SIG-M5 treated with dmso at 0.1 percent for 504 hours (cell line): ENCODE results near the gene ARID1B.

Experiments used
- DNase-seq: peaks from one replicate; lab custom pipeline; 2025; ENCODE audit not compliant: unreplicated experiment; lab: John Stamatoyannopoulos, UW

Gene ARID1B

DNA sequence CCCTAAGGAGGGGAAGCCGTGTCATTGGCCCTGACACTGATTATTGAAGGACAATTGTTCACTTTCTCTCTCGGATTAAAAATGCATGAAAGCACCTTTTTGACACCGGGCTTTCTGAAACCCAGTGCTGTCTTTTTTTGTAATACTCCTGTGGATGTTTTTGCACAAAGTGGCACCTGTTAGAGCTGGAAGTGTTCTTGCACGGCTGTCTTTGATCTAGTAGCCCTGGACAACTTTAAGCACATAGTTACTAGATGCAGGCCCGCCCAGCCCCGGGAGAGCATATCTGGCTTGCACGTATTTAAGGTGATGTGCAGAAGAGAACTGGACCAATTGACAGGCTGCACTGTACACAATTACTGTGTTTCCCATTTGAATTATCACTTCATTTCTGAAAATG lies 72.6 kb downstream of the ARID1B start:
- DNase-seq: no peak

DNA sequence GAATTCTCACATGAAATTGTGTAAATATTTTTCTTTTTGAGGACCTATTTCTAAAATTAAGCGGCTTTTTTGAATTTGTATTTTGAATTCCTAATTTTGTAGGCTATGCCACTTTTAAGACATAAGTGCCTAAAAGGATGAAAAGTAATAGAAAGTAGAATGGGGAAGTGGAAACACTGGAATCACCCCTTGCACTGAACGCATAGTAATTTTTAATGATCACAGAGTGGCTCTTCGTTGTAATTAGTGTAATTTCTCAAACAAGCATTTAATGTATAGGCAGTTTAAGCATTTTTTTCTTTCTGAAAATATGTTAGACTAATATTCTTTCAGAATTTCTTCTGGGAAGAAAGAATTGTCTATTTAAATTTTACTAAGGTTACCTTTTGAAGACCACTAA lies 73.2 kb downstream of the ARID1B start:
- DNase-seq: no peak

DNA sequence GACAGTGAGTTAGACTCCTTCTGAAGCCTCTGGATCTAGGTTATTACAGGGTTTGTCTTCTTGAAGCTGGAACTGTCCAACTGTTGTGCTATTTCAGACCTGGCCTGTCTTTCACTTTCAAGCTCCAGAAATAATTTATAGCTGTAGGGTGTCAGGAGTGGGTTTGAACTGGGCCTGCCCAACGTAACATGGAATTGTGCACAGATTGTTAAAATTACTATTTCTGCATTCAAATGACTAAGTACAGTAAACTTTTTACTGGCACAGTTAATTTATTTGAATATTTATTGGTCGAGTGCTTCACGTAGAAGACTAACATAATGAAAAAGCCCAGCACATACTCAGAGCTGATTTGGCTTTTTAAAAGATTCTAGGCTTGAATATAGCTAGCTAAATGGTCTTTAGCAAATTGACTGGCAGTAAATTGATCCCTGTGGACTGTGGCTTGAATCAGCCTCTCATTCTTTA lies 74.3 kb downstream of the ARID1B start:
- DNase-seq: no peak

DNA sequence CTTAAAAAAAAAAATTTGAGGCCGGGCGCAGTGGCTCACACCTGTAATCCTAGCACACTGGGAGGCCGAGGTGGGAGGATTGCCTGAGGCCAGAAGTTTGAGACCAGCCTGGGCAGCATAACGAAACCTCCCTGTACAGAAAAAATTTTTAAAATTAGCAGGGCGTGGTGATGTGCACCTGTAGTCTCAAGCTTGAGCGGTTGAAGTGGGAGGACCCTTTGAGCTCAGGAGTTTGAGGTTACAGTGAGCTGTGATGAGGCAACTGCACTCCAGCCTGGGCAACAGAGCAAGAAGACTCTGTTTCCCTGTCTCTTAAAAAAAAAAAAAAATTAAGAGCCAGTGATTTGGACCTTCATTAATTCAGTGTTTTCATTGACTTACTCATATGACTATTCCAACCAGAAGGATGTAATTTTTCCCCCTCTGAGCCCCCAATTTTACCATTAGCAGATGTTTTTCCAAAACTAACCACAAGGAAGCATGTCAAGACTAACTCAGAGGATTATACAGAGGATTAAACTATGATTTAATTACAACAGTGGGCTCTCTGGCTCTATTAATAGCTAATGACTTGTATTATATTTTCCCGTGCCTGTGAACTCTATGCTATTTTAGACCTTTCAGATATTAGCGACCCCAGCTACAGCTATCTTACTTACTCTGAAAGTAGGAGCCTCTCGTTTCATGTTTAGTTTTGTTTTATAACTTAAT lies 75.1 kb downstream of the ARID1B start:
- DNase-seq: no peak

DNA sequence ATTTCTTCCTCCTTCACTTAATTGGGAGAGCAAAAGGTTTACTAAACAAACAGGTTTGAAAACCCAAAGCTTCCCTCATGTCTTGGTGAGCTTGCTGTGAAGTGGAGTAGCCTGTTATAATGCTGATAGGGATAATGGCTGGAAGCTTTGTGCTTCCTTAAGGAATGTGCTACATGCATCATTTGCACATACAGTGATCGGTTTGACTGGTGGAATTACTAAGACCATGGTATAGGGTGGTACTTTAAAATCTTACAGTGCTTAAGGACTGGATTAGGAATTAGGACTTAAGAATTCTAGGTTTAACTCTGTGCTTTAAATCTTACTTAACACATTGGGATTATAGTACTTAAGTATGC lies 75.7 kb downstream of the ARID1B start:
- DNase-seq: no peak

DNA sequence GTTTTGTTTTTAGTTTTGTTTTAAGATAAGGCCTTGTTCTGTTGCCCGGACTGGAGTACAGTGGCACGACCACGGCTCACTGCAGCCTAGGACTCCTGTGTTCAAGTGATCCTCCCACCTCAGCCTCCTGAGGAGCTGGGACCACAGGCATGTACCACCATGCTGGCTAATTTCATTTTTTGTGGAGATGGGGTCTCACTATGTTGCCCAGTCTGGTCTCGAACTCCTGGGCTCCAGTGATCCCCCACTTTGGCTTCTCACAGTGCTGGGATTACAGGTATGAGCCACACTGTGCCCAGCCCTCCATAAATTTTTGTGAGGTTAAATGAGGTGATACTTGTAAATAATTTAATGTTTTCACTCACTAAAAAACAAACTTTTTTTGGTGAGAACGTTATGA lies 76.6 kb downstream of the ARID1B start:
- no peak for DNase-seq

DNA sequence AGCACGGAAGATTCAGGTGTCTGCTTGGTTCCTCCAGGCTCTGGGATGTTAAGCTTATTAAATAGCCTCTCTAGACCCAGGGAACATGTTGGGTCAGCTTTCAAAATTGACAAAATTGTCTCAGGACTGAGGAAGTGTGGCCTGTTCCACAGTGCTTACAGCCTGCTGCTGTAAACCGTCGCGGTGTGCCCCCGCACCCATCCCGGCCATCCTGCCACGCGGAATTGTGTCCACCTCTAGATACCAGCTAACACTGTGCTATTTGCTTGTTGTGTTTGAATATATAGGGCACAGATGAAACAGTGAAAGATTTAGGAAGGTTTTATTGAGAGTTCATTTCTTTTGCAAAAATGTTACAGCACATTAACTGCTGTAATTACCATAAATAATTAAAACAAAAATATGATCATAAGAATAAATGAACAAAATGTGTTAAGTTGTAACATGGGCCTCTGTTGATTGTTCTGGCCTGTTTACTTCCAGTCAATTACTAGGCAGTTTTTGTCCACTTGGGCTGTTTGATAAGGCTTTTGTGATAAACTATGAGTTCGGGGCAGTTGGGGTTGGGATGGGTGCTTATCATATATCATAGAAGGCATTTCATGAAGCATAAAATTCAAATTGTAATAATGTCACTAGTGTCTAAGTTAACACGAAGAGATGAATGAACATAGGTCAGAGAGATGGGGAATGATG lies 77.4 kb downstream of the ARID1B start:
- DNase-seq: no peak

DNA sequence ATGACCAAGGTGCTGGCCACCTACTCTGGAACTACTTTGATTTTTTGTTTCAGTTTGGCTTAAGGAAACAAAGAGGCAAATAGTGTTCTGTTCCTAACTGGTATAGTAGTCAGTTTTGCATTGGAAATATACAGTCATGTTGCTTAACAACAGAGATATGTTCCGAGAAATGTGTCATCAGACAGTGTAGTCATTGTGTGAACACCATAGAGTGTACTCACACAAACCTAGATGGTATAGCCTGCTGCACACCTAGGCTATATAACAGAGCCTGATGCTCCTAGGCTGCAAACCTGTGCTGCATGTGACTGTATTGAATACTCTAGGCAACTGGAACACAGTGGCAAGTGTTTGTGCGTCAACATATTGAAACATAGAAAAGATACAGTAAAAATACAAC lies 80.4 kb downstream of the ARID1B start:
- DNase-seq: no peak

DNA sequence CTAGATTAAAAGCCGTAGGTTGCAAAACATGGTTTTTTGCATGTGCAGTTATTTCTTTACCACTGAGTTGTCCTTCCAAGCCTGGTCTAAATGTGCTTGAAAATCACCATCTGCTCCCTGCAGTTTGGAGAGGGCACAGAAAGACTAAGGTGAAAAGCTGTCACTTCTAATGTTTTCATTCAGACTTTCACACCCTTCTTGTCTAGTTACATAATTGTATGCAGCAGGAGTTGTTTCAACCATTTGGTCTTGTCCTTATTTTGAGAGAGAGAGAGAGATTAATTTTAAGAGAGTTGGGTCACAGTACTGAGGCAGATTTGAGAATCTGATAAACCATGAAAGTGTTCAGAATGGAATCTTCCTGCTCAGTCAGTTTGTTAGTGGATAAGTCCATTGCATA lies 82.5 kb downstream of the ARID1B start:
- DNase-seq: no peak

DNA sequence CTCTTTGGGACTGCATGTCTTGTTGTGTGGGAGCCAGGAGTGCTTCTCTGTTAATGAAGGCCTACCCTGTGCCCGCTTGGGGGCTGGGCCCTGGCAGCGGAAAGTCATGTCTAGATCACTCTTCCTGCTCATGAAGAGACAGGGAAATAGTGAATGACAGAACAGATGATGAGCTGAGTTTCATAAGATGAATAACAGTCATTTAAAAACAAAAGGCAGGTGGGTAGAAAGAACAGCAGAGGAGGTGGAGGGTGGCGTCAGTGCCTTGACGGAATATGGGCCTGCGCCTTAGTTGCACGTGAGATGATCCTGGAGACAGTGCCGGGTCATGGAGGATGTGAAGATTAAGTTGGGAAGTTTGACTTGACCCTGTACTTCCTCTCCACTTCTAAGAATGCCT lies 85.5 kb downstream of the ARID1B start:
- DNase-seq: no peak

DNA sequence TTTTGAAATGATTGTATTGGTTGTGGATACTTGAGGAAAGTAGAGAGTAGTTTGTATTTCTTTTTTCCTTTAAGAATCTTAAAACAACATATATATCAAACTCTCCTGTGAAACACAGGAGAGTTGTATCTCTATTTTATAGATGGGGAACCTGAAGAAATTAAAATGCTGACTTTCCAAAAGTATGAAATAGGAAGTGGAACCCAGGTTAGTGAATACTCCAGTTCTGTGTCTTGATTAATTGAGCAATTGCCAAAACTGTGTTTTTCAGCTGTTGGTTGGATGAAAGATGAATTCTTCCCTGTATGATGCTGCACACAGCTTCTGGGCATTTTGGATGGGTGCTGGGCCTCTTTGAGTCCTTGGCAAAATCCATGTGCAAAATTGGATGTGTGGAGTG lies 86.3 kb downstream of the ARID1B start:
- no peak for DNase-seq

DNA sequence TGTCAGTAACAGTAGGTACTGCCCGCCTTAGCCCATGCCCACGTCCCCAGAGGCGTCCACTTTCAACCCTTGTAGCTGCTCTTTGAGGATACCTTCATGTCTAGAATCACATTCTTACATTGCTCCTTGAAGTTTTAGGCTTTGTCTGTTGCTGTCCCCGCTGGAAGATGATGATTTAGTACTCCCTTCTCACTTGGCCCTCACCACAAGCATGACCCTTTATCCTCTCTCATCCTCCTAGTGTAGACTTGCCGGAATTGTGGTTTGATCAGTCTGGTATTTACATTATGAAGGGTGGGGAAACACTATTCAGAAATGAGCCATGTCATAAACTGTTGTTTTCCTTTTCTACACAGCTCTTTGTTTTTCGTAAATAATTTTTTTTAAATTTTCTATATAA lies 87.4 kb downstream of the ARID1B start:
- no peak for DNase-seq

DNA sequence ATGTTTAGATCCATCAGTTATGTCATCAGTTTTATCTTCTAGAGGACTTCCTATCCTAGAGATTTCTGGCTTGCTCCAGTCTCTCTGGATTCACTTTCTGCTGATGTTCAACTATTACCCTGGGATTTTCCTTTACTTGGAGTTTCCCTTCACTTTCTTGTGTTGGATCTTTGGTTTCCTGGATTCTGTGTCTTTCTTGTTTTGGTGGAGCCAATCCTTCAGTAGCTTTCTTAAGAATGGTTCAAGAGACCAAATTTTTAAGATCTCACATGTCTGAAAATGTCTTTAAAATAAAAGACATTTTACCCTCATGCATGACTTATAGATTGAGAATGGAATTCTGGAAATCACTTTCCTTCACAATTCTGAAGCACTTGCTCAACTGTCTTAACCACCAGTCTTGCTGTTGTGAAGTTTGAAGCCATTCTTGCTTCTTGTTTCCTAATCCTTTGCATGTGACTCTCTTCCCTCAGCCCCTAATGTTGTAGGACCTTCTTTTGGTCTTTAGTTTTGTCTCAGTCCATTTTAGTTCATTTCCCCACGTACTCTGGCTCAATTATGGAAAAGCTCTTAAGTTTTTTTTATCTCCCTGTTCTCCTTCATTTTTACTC lies 87.9 kb downstream of the ARID1B start:
- no peak for DNase-seq

DNA sequence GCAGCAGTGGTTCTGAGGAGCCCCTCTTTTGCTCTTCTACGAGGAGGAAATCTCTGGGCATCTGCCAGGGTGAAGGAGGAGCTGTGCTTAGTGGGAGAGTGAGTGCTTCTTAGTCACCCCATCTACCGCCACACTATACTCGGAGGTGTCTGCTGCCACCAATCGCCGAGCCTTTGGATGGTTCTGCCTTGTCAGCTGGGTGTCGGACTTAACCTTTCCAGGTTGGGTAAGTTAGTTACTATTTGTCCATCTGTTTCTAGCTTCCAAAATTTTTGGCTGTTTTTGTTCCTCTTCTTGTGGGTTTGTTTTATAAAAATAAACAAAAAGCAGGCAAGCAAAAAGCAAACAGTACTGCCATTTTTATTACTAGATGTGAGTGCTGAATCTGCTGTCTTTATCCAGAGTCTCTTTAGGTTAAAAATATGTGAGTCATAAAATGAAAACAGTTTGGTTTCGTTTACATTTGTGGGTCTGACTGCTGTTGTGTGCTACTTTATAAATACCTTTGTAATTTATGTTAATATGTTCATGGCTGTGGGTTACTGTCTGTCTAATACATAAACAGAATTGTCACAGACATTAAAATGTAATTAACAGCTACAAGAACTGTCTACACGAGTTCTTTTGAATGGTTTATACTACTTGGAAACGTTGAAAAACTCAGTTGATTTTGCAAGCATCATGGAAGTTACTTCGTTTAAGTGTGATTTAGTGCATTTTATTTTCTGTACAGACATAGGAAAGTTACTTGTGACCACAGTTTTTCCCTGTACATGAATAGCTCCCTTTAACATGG lies 89.2 kb downstream of the ARID1B start:
- no peak for DNase-seq

DNA sequence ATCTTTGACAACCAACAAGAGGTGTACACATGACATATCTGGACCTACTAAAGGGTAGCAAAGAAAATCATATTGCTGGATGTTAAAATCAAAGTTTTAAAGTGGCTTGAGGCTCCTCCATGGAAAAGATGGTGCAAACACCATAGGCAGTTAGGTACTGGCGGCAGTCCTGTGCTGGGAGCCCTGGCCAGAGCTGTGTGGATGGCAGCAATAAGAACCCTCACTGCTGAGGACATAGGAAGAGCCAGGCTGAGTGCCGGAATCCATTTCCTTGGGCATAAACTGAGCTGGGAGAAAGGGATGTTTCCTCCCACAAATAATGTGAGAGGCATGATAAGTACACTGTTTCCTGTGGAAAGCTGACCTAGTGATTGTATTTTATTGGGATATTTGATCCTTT lies 89.9 kb downstream of the ARID1B start:
- DNase-seq: no peak

DNA sequence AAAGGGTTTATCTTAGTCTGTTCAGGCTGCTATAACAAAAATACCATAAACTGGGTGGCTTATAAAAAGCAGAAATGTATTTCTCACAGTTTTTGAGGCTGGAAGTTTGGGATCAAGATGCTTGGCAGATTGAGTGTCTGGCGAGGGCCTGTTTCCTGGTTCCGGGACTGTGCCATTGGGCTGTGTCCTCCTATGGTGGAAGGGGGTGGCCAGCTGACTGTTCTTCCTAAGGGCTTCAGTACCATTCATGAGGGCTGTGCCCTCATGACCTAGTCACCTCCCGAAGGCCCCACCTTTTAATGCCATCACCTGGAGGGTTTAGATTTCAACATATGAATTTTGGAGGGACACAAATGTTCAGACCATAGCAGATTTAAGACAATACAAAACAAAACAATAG lies 91.2 kb downstream of the ARID1B start:
- DNase-seq: no peak

DNA sequence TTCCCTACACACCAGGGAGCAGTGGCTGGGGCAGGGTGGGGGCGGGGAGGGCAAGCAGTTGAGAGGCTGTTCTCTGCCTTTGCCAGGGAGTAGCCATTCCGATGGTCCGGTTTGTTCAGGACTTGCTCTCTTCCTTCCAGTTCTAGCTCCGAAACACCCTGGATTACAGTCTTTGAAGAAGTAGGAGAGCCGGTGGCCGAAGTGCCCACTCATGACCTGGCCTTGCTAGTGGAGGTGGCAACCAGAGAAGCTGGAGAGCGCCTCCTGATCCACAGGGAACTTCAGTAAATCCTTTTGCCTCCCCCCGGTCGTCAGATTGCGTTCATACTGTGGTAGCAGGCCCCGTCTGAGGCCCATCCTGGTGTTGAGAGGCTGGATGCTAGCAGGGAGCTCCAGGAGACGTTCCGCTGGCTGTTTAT lies 92.8 kb downstream of the ARID1B start:
- DNase-seq: no peak

DNA sequence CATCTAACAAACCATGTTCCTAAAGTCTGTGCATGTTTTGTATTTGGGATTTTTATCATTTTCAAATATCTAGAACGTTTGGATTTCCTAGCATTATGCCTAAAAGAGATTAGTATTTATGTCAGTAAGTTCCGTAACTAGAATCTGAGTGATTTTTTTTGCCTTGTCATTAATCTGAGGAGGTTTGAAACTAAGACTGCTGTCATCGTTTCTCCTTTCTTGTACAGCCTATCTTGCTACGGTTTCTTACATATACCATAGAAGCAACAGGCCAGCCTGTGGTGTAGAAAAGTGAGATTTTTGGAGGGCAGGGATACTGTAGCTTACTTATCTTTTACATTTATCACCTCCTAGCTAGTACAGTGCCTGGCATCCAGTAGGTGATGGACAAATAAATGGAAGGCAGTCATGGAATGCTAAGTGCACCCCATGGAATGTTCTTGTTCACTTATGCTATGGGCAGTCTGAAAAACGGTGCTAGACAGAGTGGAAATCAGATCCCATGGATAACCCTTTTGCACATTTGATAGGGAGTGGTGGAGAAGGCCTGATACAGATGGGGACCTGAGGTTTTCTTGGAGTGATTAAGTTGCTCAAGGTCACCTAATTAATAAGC lies 93.9 kb downstream of the ARID1B start:
- DNase-seq: no peak

DNA sequence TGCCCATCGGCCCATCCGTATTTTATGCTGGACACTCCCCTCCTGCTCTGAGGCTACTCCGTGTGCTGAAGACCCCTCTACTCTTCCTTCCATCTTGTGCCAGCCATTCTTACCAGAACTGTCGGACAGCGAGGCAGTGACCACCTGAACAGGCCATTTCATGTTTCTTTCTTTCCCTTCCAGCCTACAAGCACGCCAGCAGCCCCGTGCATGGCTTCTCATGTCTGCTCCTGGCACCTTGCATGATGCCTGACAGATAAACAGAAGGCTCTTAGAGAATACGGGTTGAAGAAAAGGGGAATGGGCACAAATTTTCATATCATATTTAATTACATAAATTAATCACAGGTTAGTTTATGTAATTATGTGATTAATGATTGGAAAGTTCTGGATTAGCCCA lies 95.7 kb downstream of the ARID1B start:
- no peak for DNase-seq

DNA sequence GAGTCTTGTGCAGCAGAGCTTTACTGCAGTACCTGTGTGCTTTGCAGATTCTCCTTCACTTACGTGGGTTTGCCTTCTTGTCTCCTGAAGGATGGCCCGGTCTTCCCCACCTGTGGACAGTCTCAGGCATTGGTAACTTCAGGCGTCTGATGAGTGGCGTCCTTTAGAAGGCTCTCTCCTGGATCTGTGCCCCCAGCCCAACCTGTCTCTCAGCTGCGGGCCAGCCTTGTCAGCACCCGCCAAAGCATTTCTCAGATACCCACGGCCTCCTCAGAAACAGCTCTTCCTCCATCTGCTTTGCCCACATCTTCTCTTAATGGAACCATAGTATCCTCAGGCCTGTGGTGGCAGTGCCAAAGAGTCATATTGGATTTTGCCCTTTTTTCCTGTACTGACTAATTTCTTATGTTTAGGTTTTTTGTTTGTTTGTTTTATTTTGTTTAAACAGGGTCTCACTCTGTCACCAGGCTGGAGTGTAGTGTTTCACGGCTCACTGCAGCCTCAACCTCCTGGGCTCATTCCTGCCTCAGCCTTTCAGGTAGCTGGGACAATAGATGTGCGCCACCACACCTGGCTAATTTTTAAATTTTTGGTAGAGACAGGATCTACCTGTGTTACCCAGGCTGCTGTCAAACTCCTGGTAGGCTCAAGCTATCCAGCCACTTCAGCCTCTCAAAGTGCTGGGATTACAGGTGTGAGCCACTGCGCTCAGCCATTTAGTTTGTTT lies 96.6 kb downstream of the ARID1B start:
- DNase-seq: no peak

DNA sequence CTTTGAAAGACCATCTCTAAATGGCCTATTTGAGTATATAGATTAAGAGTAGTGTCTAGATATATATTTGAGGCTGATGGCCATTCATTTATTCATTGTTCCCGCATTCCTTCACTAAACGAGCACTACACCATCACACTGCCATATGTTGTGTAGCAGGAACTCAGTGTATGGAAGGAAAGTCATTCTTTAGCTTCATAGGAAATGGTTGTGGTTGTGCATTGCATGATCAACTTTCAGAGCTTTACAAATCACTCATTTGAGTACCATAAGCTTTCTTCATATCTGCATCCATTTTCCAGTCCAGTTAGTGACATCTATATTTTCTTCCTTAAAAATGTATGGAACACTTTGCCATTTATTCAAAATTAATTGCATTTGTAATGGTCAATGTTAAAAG lies 97.9 kb downstream of the ARID1B start:
- DNase-seq: no peak
